Effector memory CD8-positive, alpha-beta T cell (primary cell): ENCODE data around the gene SRGAP3.

Experiments
- ATAC-seq: fragments of 150-1000 bp; cut with Tn5 transposase; replicated peaks from 2 replicates; pipeline ENCODE4 v1.10.0; 2021; ENCODE audit warnings: mild to moderate bottlenecking, moderate library complexity
- DNase-seq, 3 experiments: peaks; one replicate each; pipeline ENCODE4 v3.0.0; 2021
- H3K27ac Mint-ChIP-seq, 2 donors: one replicate each; pipeline ENCODE4 v1.8.0; 2022; ENCODE audit warnings: mild to moderate bottlenecking in 2 of 2, mixed read lengths in 2 of 2, moderate library complexity in 2 of 2
- H3K27me3 Mint-ChIP-seq, 2 donors: one replicate each; pipeline ENCODE4 v1.8.0; 2022; ENCODE audit warnings: mixed read lengths in 2 of 2
- H3K36me3 Mint-ChIP-seq: one replicate; pipeline ENCODE4 v1.8.0; 2022; ENCODE audit warnings: mild to moderate bottlenecking, moderate library complexity, mixed read lengths; ENCODE audit not compliant: insufficient read depth
- H3K4me1 Mint-ChIP-seq, 2 donors: one replicate each; pipeline ENCODE4 v1.8.0; 2022; ENCODE audit warnings: low read depth in 2 of 2, mixed read lengths in 2 of 2
- H3K4me3 Mint-ChIP-seq, 2 donors: one replicate each; pipeline ENCODE4 v1.8.0; 2022; ENCODE audit warnings: mild to moderate bottlenecking in 2 of 2, mixed read lengths in 2 of 2, moderate library complexity in 2 of 2
- H3K9me3 Mint-ChIP-seq, 2 donors: one replicate each; pipeline ENCODE4 v1.8.0; 2022; ENCODE audit warnings: mixed read lengths in 2 of 2

Gene SRGAP3

GRCh38 chr3:9110316-9110715 is 139.1 kb downstream of the SRGAP3 start:
- Mint-ChIP-seq H3K27me3 (peaks cover 23 to 46% of the 10 kb centered on the region in 2 donors), H3K36me3 (no peaks in the 10 kb centered on the region), H3K4me3 (no peak overlapping the region), H3K4me1 (no peaks in the 10 kb centered on the region), H3K27ac (no peak overlapping the region), H3K9me3 (no peaks in the 10 kb centered on the region)
- DNase-seq (no peak), ATAC-seq (no peak)

GRCh38 chr3:9109568-9109914 is 139.9 kb downstream of the SRGAP3 start:
- no peak overlapping the region for H3K27ac Mint-ChIP-seq
- H3K4me3 Mint-ChIP-seq: no peak overlapping the region
- H3K27me3 Mint-ChIP-seq: peaks cover 21 to 43% of the 10 kb centered on the region in 2 donors
- H3K9me3 Mint-ChIP-seq: no peaks in the 10 kb centered on the region
- H3K36me3 Mint-ChIP-seq: no peaks in the 10 kb centered on the region
- H3K4me1 Mint-ChIP-seq: no peaks in the 10 kb centered on the region
- ATAC-seq: no peak
- DNase-seq: no peak

DNA sequence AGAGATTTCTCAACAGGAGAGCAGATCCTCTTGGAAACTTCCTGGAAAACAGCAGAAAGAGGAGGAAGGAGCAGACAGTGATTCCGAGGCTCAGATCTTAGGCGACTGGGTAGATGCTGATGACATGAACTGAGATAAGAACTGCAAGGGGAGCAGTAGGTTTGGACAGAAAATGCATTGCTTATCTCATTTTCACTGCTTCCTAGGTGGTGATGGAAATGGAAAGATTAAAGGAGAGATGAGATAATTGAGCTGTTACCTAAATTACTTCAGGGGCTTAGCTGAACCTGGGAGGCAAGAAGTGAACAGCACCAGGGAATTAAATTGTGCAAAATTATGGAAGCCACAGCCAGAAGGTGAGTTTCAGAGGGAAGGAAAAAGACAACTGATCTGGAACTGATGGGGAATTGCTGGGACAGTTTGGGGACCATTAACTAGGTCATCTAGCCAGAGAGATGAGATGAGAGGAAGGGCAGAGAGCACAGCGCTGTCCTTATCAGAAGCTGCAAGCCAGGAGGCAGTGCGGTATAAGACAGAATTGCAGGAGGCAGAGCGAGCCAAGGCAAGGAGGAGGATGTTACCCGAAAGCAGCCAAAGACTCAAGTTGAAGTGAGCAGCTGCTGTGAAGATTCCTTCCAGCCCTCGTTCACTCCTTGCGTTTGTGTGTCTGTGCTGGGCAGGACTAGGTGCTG is 140.4 kb downstream of the SRGAP3 start:
- no peak for DNase-seq
- H3K27ac Mint-ChIP-seq: no peak overlapping the region

GRCh38 chr3:9107738-9108137 is 141.7 kb downstream of the SRGAP3 start:
- no peaks in the 10 kb centered on the region for H3K4me1 Mint-ChIP-seq
- H3K36me3 Mint-ChIP-seq: no peaks in the 10 kb centered on the region
- no peak for DNase-seq
- ATAC-seq: no peak
- H3K27ac Mint-ChIP-seq: no peak overlapping the region
- H3K4me3 Mint-ChIP-seq: no peak overlapping the region
- no peaks in the 10 kb centered on the region for H3K9me3 Mint-ChIP-seq
- peaks cover 16 to 34% of the 10 kb centered on the region in 2 donors for H3K27me3 Mint-ChIP-seq

More for the DNA sequence above, 140.4 kb downstream of the SRGAP3 start:
- no peaks in the 10 kb centered on the region for H3K9me3 Mint-ChIP-seq
- no peak overlapping the region for H3K4me3 Mint-ChIP-seq
- ATAC-seq: no peak
- H3K4me1 Mint-ChIP-seq: no peaks in the 10 kb centered on the region
- peaks cover 16 to 40% of the 10 kb centered on the region in 2 donors for H3K27me3 Mint-ChIP-seq
- H3K36me3 Mint-ChIP-seq: no peaks in the 10 kb centered on the region

DNA sequence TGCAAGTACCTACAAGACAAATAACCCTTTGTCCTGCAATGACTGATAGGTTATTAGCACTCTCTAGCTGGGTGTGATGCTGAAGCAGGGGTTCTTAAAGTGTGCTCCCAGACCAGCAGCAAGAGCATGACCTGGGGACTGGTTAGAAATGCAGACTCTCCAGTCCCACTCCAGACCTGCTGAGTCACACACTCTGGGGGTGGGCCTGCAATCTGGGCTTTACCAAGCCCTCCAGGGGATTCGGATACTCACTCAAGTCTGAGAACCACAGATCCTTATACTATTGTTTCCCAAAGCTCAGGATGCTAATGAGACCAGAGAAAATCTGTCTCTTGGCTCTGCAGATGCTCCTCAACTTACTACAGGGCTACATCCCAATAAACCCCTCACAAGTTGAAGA is 144.0 kb downstream of the SRGAP3 start:
- no peak overlapping the region for H3K27ac Mint-ChIP-seq
- no peak overlapping the region for H3K4me3 Mint-ChIP-seq
- H3K9me3 Mint-ChIP-seq: no peaks in the 10 kb centered on the region
- DNase-seq (no peak), ATAC-seq (no peak)
- no peaks in the 10 kb centered on the region for H3K4me1 Mint-ChIP-seq
- no peaks in the 10 kb centered on the region for H3K36me3 Mint-ChIP-seq
- peaks cover 17 to 40% of the 10 kb centered on the region in 2 donors for H3K27me3 Mint-ChIP-seq

DNA sequence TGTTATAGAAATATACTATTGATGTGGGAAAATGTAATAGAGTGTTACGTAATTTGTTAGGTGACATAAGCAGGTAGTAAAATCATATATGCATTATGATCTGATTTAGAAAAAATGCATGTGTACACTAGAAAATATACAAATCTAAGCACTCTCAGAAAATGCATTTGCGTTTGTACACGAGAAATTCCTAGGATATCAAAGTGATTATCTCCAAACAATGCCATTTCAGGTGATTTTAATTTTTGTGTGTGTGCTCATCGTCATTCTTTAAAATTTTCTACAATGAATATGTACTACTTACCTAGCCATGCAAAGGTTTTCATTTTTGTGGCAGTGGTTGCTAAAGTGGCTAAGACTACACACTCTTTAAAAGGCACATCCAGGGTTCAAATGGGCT is 145.3 kb downstream of the SRGAP3 start:
- ATAC-seq (no peak), DNase-seq (no peak)
- no peaks in the 10 kb centered on the region for H3K36me3 Mint-ChIP-seq
- H3K4me1 Mint-ChIP-seq: no peaks in the 10 kb centered on the region
- no peak overlapping the region for H3K4me3 Mint-ChIP-seq
- no peak overlapping the region for H3K27ac Mint-ChIP-seq
- H3K9me3 Mint-ChIP-seq: no peaks in the 10 kb centered on the region
- peaks cover 19 to 43% of the 10 kb centered on the region in 2 donors for H3K27me3 Mint-ChIP-seq

DNA sequence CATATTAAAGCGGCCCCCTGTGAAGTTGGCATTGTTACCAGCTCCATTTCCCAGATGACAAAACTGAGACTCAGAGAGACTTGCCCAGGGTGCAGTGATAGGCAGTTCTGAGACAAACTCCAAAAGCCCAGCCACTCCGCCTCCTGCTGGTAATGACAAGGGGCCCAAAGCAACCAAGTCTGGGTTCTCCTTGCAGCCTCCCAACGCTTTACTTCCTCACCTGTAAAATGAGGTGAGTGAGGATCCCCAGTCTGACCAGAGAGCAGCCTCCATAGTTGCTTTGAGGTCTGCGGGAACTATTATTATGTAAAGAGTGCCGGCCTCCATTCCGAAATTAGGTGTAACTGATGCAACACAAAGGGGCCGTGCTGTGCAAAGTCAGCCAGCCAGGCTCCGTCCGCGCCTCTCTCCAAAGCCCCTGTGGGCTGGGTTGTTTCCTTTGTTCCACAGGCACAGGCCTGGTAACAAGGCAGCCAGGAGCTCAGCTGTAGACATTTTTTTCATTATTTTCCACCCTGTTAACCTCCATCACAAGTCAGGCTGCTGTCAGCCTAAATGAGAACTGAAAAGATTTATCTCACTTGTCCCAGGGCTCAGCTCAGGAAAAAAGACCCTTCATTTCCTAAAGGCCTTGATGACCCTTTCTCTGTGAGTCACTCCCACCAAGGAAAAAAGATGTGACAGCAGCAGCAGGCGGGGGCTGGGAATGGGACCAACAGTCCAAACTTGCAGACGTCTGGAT is 147.0 kb downstream of the SRGAP3 start:
- H3K9me3 Mint-ChIP-seq: no peaks in the 10 kb centered on the region
- ATAC-seq (no peak), DNase-seq (no peak)
- H3K4me1 Mint-ChIP-seq: no peaks in the 10 kb centered on the region
- H3K36me3 Mint-ChIP-seq: no peaks in the 10 kb centered on the region
- no peak overlapping the region for H3K4me3 Mint-ChIP-seq
- no peak overlapping the region for H3K27ac Mint-ChIP-seq
- H3K27me3 Mint-ChIP-seq: peaks cover 18 to 40% of the 10 kb centered on the region in 2 donors

- no peak for ATAC-seq
- Mint-ChIP-seq H3K27ac (no peak overlapping the region), H3K4me1 (no peaks in the 10 kb centered on the region), H3K27me3 (peaks cover 18 to 34% of the 10 kb centered on the region in 2 donors), H3K4me3 (no peak overlapping the region), H3K9me3 (no peaks in the 10 kb centered on the region), H3K36me3 (no peaks in the 10 kb centered on the region)
- no peak for DNase-seq
These were observed 148.2 kb downstream of the SRGAP3 start for GRCh38 chr3:9101286-9101685.

DNA sequence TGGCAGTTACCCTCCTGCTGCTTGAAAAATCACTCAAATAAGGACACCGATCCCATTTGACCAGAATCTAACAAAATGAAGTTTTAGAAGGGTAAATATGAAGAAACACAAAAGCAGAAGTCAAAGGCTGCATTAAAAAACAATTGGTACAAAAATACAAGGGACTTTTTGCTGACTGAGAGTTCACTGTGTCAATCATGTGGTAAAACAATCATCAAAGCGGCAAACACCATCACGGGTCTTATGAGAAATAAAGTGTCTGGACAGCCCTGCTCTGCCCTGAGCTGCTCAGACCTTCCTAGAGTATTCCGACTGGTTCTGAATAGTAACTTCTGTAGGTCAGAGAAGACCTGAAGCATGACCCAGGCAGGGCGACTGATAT is 148.9 kb downstream of the SRGAP3 start:
- DNase-seq (no peak), ATAC-seq (no peak)
- H3K4me1 Mint-ChIP-seq: no peaks in the 10 kb centered on the region
- no peak overlapping the region for H3K4me3 Mint-ChIP-seq
- H3K27ac Mint-ChIP-seq: no peak overlapping the region
- H3K9me3 Mint-ChIP-seq: no peaks in the 10 kb centered on the region
- H3K27me3 Mint-ChIP-seq: peaks cover 18 to 34% of the 10 kb centered on the region in 2 donors
- no peaks in the 10 kb centered on the region for H3K36me3 Mint-ChIP-seq

DNA sequence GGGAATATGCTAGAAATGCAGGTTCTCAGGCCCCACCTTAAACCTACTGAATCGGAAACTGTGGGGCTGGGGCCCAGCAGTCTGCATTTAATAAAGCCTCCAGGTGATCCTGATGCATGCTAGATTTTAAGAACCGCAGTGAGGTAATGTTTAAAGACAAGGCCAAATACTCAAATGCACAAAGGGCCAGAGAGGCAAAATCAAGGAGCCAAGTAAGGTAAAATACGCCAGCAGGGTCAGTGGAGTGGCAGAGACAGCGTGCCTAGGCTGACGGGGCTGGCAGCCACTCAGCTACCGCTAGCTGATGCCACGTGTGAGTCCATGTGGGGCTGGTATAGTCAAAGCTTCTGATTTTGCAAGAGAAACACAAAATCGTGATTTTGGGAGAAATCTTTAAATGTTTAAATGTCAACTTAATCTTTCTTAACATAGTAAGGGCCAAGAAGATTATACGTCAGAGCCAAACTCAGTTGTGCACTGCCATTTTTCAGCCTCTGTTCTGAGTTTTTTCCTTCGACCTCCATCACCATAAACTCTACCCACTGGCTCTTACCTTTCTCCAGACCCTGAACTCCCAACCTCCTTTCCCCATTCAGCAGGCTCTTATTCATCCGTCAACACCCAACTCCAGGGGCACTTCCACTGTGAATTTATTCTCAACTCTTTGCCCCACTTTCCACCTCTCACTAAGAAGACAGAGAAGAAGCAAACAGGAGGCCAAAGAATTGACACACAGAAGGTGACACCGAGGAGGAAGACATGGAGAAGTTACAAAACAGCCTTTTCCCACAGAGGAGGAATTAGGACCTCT is 149.5 kb downstream of the SRGAP3 start:
- peaks cover 18 to 34% of the 10 kb centered on the region in 2 donors for H3K27me3 Mint-ChIP-seq
- H3K9me3 Mint-ChIP-seq: no peaks in the 10 kb centered on the region
- H3K27ac Mint-ChIP-seq: no peak overlapping the region
- H3K4me3 Mint-ChIP-seq: no peak overlapping the region
- no peaks in the 10 kb centered on the region for H3K4me1 Mint-ChIP-seq
- ATAC-seq (no peak), DNase-seq (no peak)
- no peaks in the 10 kb centered on the region for H3K36me3 Mint-ChIP-seq

DNA sequence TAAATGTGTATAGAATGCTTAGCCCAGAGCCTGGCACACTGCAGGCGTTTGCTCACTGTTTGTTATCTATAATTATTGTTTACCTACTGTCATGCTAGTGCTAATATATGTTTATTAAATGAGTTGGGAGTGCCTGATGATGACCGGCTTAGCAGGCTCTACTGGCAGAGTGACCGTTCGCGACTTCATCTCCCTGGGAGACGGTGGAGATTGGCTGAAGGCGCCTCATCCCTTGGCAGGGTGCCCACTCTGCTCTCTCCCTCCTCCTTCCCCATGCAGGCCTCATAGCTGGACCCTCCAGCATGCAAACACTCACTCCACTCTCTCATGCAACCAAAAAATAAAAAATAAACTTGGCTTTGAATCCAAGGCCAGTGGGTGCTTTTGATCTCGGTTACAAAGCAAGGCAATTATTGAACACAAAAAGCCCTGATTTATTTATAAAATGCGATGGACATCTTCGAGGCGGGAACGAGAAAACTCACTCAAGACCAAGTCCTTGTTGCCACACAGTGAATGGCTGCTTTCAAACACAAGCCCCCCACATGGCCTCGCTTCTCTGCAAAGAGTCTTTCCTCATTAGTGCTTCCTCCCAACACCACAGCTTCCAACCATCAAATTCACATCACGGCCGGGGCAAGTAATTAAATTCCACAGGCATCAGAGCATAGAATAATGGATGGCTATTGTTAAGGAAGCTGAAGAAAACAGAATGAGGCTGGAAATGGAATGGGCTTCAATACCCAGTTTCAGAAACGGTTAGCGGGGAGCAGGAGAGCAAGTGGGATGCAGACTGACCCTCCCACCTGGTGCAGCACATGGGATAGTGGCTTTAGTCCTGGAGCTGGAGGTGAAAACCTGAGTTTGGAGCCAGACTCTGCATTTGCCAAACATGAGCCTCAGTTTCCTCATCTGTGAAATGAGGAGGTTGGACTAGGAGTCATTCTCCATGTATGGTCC is 150.4 kb downstream of the SRGAP3 start:
- H3K27me3 Mint-ChIP-seq: peaks cover 18 to 34% of the 10 kb centered on the region in 2 donors
- H3K4me3 Mint-ChIP-seq: no peak overlapping the region
- H3K36me3 Mint-ChIP-seq: no peaks in the 10 kb centered on the region
- H3K27ac Mint-ChIP-seq: no peak overlapping the region
- no peak for DNase-seq
- no peaks in the 10 kb centered on the region for H3K9me3 Mint-ChIP-seq
- H3K4me1 Mint-ChIP-seq: no peaks in the 10 kb centered on the region
- no peak for ATAC-seq

- Mint-ChIP-seq H3K9me3 (no peaks in the 10 kb centered on the region), H3K27ac (no peak overlapping the region), H3K27me3 (peaks cover 18 to 34% of the 10 kb centered on the region in 2 donors), H3K4me3 (no peak overlapping the region), H3K4me1 (no peaks in the 10 kb centered on the region), H3K36me3 (no peaks in the 10 kb centered on the region)
- no peak for ATAC-seq
- DNase-seq: no peak
These were observed 152.0 kb downstream of the SRGAP3 start for GRCh38 chr3:9097495-9097894.
